SK-N-SH treated with all-trans-retinoic acid at 6 μM for 48 hours (cell line): ENCODE measurements around the gene CLIP3.
"Not testable (repeated sequence)": the region's sequence is repeated elsewhere in the genome, so short reads cannot be mapped to it uniquely, and the experiment has no call there.

ENCODE experiments used
- ATAC-seq: fragments of 200-7000 bp; cut with Tn5 transposase; 3 replicates; pipeline ENCODE4 v1.9.1; 2020; ENCODE audit warnings: mild to moderate bottlenecking, moderate library complexity
- ARNTL ChIP-seq: fragments of 450-650 bp; formaldehyde crosslinking; IDR thresholded peaks from 2 replicates; pipeline ENCODE4 v1.5.0; 2020; ENCODE audit warnings: low read depth, mild to moderate bottlenecking, moderate library complexity, borderline replicate concordance
- BACH2 ChIP-seq: fragments of 250-450 bp; sonication (Bioruptor Pico); IDR thresholded peaks from 2 replicates; pipeline ENCODE4 v1.9.0; 2021; ENCODE audit warnings: mild to moderate bottlenecking, borderline replicate concordance
- ESRRG ChIP-seq: fragments of 250-450 bp; sonication (Bioruptor Pico); IDR thresholded peaks from 2 replicates; pipeline ENCODE4 v1.6.1; 2021; ENCODE audit warnings: mild to moderate bottlenecking
- GLIS3 ChIP-seq: fragments of 250-450 bp; sonication (Bioruptor Pico); IDR thresholded peaks from 2 replicates; pipeline ENCODE4 v1.5.0; 2020; ENCODE audit warnings: mild to moderate bottlenecking, moderate library complexity
- ISL1 ChIP-seq: fragments of 250-450 bp; sonication (Bioruptor Pico); IDR thresholded peaks from 2 replicates; pipeline ENCODE4 v2.1.2; 2022; ENCODE audit warnings: mild to moderate bottlenecking, moderate library complexity
- PPARA ChIP-seq: fragments of 250-450 bp; sonication (Bioruptor Pico); IDR thresholded peaks from 2 replicates; pipeline ENCODE4 v1.5.0; 2020; ENCODE audit warnings: mild to moderate bottlenecking, borderline replicate concordance
- RARB ChIP-seq: fragments of 250-450 bp; sonication (Bioruptor Pico); IDR thresholded peaks from 2 replicates; pipeline ENCODE4 v1.8.0; 2021; ENCODE audit warnings: mild to moderate bottlenecking, moderate library complexity
- SNAI2 ChIP-seq: fragments of 250-450 bp; sonication (Bioruptor Pico); IDR thresholded peaks from 2 replicates; pipeline ENCODE4 v1.5.0; 2020; ENCODE audit warnings: mild to moderate bottlenecking, moderate library complexity
- TCF4 ChIP-seq: fragments of 250-450 bp; sonication (Bioruptor Pico); IDR thresholded peaks from 2 replicates; pipeline ENCODE4 v1.8.0; 2021; ENCODE audit warnings: mild to moderate bottlenecking, moderate library complexity, borderline replicate concordance
- TOX ChIP-seq: fragments of 250-450 bp; sonication (Bioruptor Pico); IDR thresholded peaks from 2 replicates; pipeline ENCODE4 v1.8.0; 2021; ENCODE audit warnings: mild to moderate bottlenecking, moderate library complexity, borderline replicate concordance
- ZC3H10 ChIP-seq: fragments of 250-450 bp; sonication (Bioruptor Pico); IDR thresholded peaks from 2 replicates; pipeline ENCODE4 v1.5.1; 2021; ENCODE audit warnings: mild to moderate bottlenecking, moderate library complexity
- ZFP3 ChIP-seq: fragments of 250-450 bp; sonication (Bioruptor Pico); IDR thresholded peaks from 2 replicates; pipeline ENCODE4 v1.5.0; 2020; ENCODE audit warnings: mild to moderate bottlenecking, moderate library complexity
- ZFP30 ChIP-seq: fragments of 450-650 bp; formaldehyde crosslinking; IDR thresholded peaks from 2 replicates; pipeline ENCODE4 v1.5.0; 2022; ENCODE audit warnings: mild to moderate bottlenecking, moderate library complexity
- ZNF565 ChIP-seq: fragments of 450-650 bp; formaldehyde crosslinking; conservative IDR thresholded peaks from 2 replicates; pipeline ENCODE4 v1.5.0; 2020; ENCODE audit warnings: low read depth, mild to moderate bottlenecking, moderate library complexity
- ZNF70 ChIP-seq: fragments of 450-650 bp; formaldehyde crosslinking; IDR thresholded peaks from 2 replicates; pipeline ENCODE4 v1.5.0; 2020; ENCODE audit warnings: mild to moderate bottlenecking, moderate library complexity
- ZNF8 ChIP-seq: fragments of 450-650 bp; formaldehyde crosslinking; IDR thresholded peaks from 2 replicates; pipeline ENCODE4 v1.5.0; 2020; ENCODE audit warnings: mild to moderate bottlenecking, moderate library complexity
- TF ChIP-seq, protein P1 (sequence below): fragments of 250-450 bp; sonication (Bioruptor Pico); IDR thresholded peaks from 2 replicates; pipeline ENCODE4 v1.5.0; 2020; ENCODE audit warnings: mild to moderate bottlenecking, moderate library complexity
- TF ChIP-seq, protein P2 (sequence below): fragments of 250-450 bp; sonication (Bioruptor Pico); IDR thresholded peaks from 2 replicates; pipeline ENCODE4 v1.5.1; 2021; ENCODE audit warnings: mild to moderate bottlenecking, moderate library complexity
- TF ChIP-seq, protein P3 (sequence below): fragments of 250-450 bp; sonication (Bioruptor Pico); IDR thresholded peaks from 2 replicates; pipeline ENCODE4 v1.8.0; 2021; ENCODE audit warnings: low read depth, mild to moderate bottlenecking, moderate library complexity, borderline replicate concordance
- TF ChIP-seq, protein P4 (sequence below): fragments of 250-450 bp; sonication (Bioruptor Pico); IDR thresholded peaks from 2 replicates; pipeline ENCODE4 v1.8.0; 2020; ENCODE audit warnings: mild to moderate bottlenecking, moderate library complexity, borderline replicate concordance

CLIP3 gene

DNA sequence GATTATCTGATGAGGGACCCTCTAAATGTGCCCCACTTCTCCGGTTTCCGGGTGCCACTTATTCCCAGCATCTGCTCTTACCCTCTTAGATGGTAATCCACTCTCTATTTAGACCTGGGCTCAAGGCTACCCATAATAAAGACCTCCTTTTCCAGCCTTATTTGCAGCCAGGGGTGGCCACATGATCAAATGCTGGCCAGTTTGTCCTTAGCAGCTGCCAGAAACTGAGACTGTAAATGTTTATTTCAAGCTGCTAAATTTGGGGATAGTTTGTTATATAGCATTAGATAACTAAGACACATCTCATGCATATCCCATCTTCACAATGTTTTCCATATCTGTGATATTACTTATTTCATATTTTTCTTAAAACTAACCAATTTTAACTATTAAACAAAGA is 11.3 kb upstream of the CLIP3 start:
- no peak for TF ChIP-seq GLIS3 (CRISPR knock-in tag)
- no peak for ATAC-seq

DNA sequence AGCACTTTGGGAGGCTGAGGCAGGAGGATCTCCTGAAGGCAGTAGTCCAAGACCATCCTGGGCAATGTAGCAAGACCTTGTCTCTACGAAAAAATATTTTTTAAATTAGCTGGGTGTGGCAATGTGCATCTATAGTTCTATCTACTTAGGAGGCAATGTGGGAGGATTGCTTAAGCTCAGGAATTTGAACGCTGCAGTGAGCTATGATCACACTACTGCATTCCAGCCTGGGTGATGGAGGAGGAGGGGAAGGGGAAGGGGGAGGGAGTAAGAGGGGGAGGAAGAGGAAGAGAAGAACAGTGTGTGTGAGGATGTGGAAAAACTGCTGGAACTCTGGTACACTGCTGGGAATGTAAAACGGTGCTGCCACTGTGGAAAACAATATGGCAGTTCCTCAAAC is 9.2 kb upstream of the CLIP3 start:
- ATAC-seq = peak; percentile 70

DNA sequence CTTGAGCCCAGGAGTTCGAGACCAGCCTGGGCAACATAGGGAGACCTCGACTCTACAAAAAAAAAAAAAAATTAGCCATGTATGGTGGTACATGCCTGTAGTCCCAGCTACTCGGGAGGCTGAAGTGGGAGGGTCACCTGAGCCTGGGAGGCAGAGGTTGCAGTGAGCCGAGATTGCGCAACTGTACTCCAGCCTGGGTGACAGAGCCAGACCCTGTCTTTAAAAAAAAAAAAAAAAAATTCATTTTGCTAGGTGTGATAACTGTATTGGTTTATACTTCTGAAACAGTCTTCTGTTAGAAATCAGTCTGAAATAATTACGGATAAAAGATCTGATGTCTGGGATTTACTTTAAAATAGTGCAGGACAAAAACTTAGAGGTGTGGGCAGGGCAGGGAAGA is 8.4 kb upstream of the CLIP3 start:
- not testable (repeated sequence) for ATAC-seq

More for the DNA sequence above, 9.2 kb upstream of the CLIP3 start:
- no peak for TF ChIP-seq ARNTL
- TF ChIP-seq ZNF565 (CRISPR knock-in tag) = no peak
- TF ChIP-seq, protein P1, sequence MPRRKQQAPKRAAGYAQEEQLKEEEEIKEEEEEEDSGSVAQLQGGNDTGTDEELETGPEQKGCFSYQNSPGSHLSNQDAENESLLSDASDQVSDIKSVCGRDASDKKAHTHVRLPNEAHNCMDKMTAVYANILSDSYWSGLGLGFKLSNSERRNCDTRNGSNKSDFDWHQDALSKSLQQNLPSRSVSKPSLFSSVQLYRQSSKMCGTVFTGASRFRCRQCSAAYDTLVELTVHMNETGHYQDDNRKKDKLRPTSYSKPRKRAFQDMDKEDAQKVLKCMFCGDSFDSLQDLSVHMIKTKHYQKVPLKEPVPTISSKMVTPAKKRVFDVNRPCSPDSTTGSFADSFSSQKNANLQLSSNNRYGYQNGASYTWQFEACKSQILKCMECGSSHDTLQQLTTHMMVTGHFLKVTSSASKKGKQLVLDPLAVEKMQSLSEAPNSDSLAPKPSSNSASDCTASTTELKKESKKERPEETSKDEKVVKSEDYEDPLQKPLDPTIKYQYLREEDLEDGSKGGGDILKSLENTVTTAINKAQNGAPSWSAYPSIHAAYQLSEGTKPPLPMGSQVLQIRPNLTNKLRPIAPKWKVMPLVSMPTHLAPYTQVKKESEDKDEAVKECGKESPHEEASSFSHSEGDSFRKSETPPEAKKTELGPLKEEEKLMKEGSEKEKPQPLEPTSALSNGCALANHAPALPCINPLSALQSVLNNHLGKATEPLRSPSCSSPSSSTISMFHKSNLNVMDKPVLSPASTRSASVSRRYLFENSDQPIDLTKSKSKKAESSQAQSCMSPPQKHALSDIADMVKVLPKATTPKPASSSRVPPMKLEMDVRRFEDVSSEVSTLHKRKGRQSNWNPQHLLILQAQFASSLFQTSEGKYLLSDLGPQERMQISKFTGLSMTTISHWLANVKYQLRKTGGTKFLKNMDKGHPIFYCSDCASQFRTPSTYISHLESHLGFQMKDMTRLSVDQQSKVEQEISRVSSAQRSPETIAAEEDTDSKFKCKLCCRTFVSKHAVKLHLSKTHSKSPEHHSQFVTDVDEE = no peak
- TF ChIP-seq, protein P2, sequence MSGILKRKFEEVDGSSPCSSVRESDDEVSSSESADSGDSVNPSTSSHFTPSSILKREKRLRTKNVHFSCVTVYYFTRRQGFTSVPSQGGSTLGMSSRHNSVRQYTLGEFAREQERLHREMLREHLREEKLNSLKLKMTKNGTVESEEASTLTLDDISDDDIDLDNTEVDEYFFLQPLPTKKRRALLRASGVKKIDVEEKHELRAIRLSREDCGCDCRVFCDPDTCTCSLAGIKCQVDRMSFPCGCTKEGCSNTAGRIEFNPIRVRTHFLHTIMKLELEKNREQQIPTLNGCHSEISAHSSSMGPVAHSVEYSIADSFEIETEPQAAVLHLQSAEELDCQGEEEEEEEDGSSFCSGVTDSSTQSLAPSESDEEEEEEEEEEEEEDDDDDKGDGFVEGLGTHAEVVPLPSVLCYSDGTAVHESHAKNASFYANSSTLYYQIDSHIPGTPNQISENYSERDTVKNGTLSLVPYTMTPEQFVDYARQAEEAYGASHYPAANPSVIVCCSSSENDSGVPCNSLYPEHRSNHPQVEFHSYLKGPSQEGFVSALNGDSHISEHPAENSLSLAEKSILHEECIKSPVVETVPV (CRISPR knock-in tag) = no peak
- no peak for TF ChIP-seq GLIS3 (CRISPR knock-in tag)
- no peak for TF ChIP-seq ZC3H10 (CRISPR knock-in tag)
- TF ChIP-seq ISL1 = no peak
- no peak for TF ChIP-seq ZNF8
- TF ChIP-seq SNAI2 (CRISPR knock-in tag) = no peak
- no peak for TF ChIP-seq ZFP30 (CRISPR knock-in tag)
- TF ChIP-seq TOX (CRISPR knock-in tag) = no peak
- TF ChIP-seq ESRRG (CRISPR knock-in tag) = no peak
- TF ChIP-seq, protein P3, sequence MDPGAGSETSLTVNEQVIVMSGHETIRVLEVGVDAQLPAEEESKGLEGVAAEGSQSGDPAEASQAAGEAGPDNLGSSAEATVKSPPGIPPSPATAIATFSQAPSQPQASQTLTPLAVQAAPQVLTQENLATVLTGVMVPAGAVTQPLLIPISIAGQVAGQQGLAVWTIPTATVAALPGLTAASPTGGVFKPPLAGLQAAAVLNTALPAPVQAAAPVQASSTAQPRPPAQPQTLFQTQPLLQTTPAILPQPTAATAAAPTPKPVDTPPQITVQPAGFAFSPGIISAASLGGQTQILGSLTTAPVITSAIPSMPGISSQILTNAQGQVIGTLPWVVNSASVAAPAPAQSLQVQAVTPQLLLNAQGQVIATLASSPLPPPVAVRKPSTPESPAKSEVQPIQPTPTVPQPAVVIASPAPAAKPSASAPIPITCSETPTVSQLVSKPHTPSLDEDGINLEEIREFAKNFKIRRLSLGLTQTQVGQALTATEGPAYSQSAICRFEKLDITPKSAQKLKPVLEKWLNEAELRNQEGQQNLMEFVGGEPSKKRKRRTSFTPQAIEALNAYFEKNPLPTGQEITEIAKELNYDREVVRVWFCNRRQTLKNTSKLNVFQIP (CRISPR knock-in tag) = no peak
- TF ChIP-seq, protein P4, sequence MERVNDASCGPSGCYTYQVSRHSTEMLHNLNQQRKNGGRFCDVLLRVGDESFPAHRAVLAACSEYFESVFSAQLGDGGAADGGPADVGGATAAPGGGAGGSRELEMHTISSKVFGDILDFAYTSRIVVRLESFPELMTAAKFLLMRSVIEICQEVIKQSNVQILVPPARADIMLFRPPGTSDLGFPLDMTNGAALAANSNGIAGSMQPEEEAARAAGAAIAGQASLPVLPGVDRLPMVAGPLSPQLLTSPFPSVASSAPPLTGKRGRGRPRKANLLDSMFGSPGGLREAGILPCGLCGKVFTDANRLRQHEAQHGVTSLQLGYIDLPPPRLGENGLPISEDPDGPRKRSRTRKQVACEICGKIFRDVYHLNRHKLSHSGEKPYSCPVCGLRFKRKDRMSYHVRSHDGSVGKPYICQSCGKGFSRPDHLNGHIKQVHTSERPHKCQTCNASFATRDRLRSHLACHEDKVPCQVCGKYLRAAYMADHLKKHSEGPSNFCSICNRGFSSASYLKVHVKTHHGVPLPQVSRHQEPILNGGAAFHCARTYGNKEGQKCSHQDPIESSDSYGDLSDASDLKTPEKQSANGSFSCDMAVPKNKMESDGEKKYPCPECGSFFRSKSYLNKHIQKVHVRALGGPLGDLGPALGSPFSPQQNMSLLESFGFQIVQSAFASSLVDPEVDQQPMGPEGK = no peak
- no peak for TF ChIP-seq PPARA (CRISPR knock-in tag)
- TF ChIP-seq TCF4 (CRISPR knock-in tag) = no peak
- TF ChIP-seq ZNF70 (CRISPR knock-in tag) = no peak

DNA sequence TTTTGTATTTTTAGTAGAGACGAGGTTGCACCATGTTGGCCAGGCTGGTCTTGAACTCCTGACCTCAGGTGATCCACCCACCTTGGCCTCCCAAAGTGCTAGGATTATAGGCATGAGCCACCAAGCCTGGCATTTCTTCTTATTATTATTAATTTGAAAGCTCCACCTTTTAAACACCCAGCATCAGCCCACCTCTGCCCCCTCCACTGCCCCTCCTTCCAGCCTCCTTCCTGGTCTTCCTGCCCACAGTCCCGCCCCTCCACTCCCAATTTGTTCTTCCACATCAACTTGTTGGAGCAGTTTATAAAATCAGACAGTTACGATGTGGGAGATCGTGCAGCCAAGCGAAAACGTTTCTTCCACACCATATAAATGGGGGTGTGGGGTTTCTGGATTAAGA is 7.8 kb upstream of the CLIP3 start:
- TF ChIP-seq BACH2 (CRISPR knock-in tag) (no peak), ZNF565 (CRISPR knock-in tag) (no peak), RARB (CRISPR knock-in tag) (no peak), ISL1 (no peak), ZFP3 (CRISPR knock-in tag) (no peak), TOX (CRISPR knock-in tag) (no peak)
- TF ChIP-seq, protein P3 (CRISPR knock-in tag) = no peak
- TF ChIP-seq, protein P4 = no peak

More for the DNA sequence above, 7.8 kb upstream of the CLIP3 start:
- no peak for ATAC-seq
